ENCODE results near the gene GSTK1.
"Not testable (repeated sequence)": the region's sequence is repeated elsewhere in the genome, so short reads cannot be mapped to it uniquely, and the experiment has no call there.

GSTK1 gene

GRCh38 chr7:143263266-143264195 lies at the start of gene GSTK1:
TSS of gene GSTK1 (plus strand) at chr7:143263441. CDS start at chr7:143263514, 73 bp downstream.
- DNase-seq (ENCODE audit: low read depth): no peak

GRCh38 chr7:143213478-143213877 lies 49.8 kb upstream of the GSTK1 start:
- not testable (repeated sequence) for DNase-seq (ENCODE audit: low read depth)

- DNase-seq (ENCODE audit: low read depth): peak; percentile 55
These were observed 48.2 kb upstream of the GSTK1 start for GRCh38 chr7:143214789-143215679.

GRCh38 chr7:143216151-143216550 lies 47.1 kb upstream of the GSTK1 start:
- no peak for DNase-seq (ENCODE audit: low read depth)

- DNase-seq (ENCODE audit: low read depth): no peak
These were observed 46.6 kb upstream of the GSTK1 start for GRCh38 chr7:143216686-143217085.

GRCh38 chr7:143217806-143218205 lies 45.4 kb upstream of the GSTK1 start:
- no peak for DNase-seq (ENCODE audit: low read depth)

- no peak for DNase-seq (ENCODE audit: low read depth)
These were observed 42.0 kb upstream of the GSTK1 start for GRCh38 chr7:143221286-143221685.

GRCh38 chr7:143221737-143222136 lies 41.5 kb upstream of the GSTK1 start, which contains the start of gene TAS2R40:
TSS of gene TAS2R40 (plus strand) at chr7:143222037. CDS start at chr7:143222079, 42 bp downstream.
- DNase-seq (ENCODE audit: low read depth): no peak

- no peak for DNase-seq (ENCODE audit: low read depth)
These were observed 40.5 kb upstream of the GSTK1 start for GRCh38 chr7:143222782-143223181.

- no peak for DNase-seq (ENCODE audit: low read depth)
These were observed 39.5 kb upstream of the GSTK1 start for GRCh38 chr7:143223784-143224183.

GRCh38 chr7:143225047-143225446 lies 38.2 kb upstream of the GSTK1 start:
- DNase-seq (ENCODE audit: low read depth): no peak

GRCh38 chr7:143227806-143228205 lies 35.4 kb upstream of the GSTK1 start:
- no peak for DNase-seq (ENCODE audit: low read depth)

- DNase-seq (ENCODE audit: low read depth): no peak
These were observed 34.0 kb upstream of the GSTK1 start for GRCh38 chr7:143229054-143229790.

- no peak for DNase-seq (ENCODE audit: low read depth)
These were observed 32.4 kb upstream of the GSTK1 start for GRCh38 chr7:143230602-143231457.

- DNase-seq (ENCODE audit: low read depth): no peak
These were observed 29.3 kb upstream of the GSTK1 start for GRCh38 chr7:143233816-143234532.

GRCh38 chr7:143234533-143234875 lies 28.7 kb upstream of the GSTK1 start:
- DNase-seq (ENCODE audit: low read depth): no peak

GRCh38 chr7:143235561-143235960 lies 27.7 kb upstream of the GSTK1 start:
- DNase-seq (ENCODE audit: low read depth): no peak

GRCh38 chr7:143236408-143236990 lies 26.7 kb upstream of the GSTK1 start:
- DNase-seq (ENCODE audit: low read depth): no peak

- no peak for DNase-seq (ENCODE audit: low read depth)
These were observed 25.9 kb upstream of the GSTK1 start for GRCh38 chr7:143237366-143237765.

Measured in GM04504 (cell line).